ENCODE results near the gene ATCAY. TPM values are rescaled to one million over a fixed set of nuclear protein-coding genes. Genes with fewer than 3 reads are reported as not detected.
A peak's percentile ranks its signal among the peaks of the same experiment; 100 is the strongest.
"Not testable (repeated sequence)": the region's sequence is repeated elsewhere in the genome, so short reads cannot be mapped to it uniquely, and the experiment has no call there.

Gene ATCAY
- total RNA-seq, 1 donor from 2014 or later = under 0.01 TPM

- H3K4me3 ChIP-seq (ENCODE audit: low read length in 3 of 3); H3K9me3 ChIP-seq (ENCODE audit: control insufficient read depth in 3 of 3, low read length in 3 of 3); H3K27me3 ChIP-seq (ENCODE audit: control insufficient read depth in 3 of 3, insufficient read depth in 3 of 3, low read length in 3 of 3): not testable (repeated sequence)
- H3K9ac ChIP-seq (ENCODE audit: low read depth in 1 of 3, low read length in 3 of 3) = peak overlapping the region; percentile 25 to 98 (median 27)
- H3K36me3 ChIP-seq (ENCODE audit: control insufficient read depth in 3 of 3, insufficient read depth in 3 of 3, low read length in 3 of 3) = peaks cover 23 to 41% (median 30%) of the 10 kb centered on the region in 3 donors
- peaks cover 44 to 64% (median 49%) of the 10 kb centered on the region in 3 donors for H3K4me1 ChIP-seq (ENCODE audit: control insufficient read depth in 3 of 3, insufficient read depth in 3 of 3, low read length in 3 of 3)
- H3K27ac ChIP-seq (ENCODE audit: low read depth, low read length) = peak overlapping the region; percentile 98
Measured at GRCh38 chr19:3967983-3968382, 87.5 kb downstream of the ATCAY start.

- peak overlapping the region; percentile 78 to 90 (median 88) for H3K4me3 ChIP-seq (ENCODE audit: low read length in 3 of 3)
Measured at GRCh38 chr19:3968556-3969434, 88.3 kb downstream of the ATCAY start.

GRCh38 chr19:3969435-3970312 lies 89.2 kb downstream of the ATCAY start:
- H3K9ac ChIP-seq (ENCODE audit: low read depth in 1 of 3, low read length in 3 of 3) = peak overlapping the region; percentile 89 to 98 (median 96)
- H3K27ac ChIP-seq (ENCODE audit: low read depth, low read length) = peak overlapping the region; percentile 98
- H3K9me3 ChIP-seq (ENCODE audit: control insufficient read depth in 3 of 3, low read length in 3 of 3) = no peaks in the 10 kb centered on the region
- peaks cover 10 to 28% (median 20%) of the 10 kb centered on the region in 3 donors for H3K36me3 ChIP-seq (ENCODE audit: control insufficient read depth in 3 of 3, insufficient read depth in 3 of 3, low read length in 3 of 3)
- peaks cover 44 to 56% (median 49%) of the 10 kb centered on the region in 3 donors for H3K4me1 ChIP-seq (ENCODE audit: control insufficient read depth in 3 of 3, insufficient read depth in 3 of 3, low read length in 3 of 3)
- peak overlapping the region; percentile 78 to 90 (median 88) for H3K4me3 ChIP-seq (ENCODE audit: low read length in 3 of 3)
- H3K27me3 ChIP-seq (ENCODE audit: control insufficient read depth in 3 of 3, insufficient read depth in 3 of 3, low read length in 3 of 3) = no peaks in the 10 kb centered on the region

More at GRCh38 chr19:3968556-3969434, 88.3 kb downstream of the ATCAY start:
- Histone ChIP-seq H3K27me3 (ENCODE audit: control insufficient read depth in 3 of 3, insufficient read depth in 3 of 3, low read length in 3 of 3) (no peaks in the 10 kb centered on the region), H3K9me3 (ENCODE audit: control insufficient read depth in 3 of 3, low read length in 3 of 3) (no peaks in the 10 kb centered on the region), H3K27ac (ENCODE audit: low read depth, low read length) (peak overlapping the region; percentile 98), H3K9ac (ENCODE audit: low read depth in 1 of 3, low read length in 3 of 3) (peak overlapping the region; percentile 25 to 98 (median 96)), H3K4me1 (ENCODE audit: control insufficient read depth in 3 of 3, insufficient read depth in 3 of 3, low read length in 3 of 3) (peaks cover 44 to 60% (median 49%) of the 10 kb centered on the region in 3 donors), H3K36me3 (ENCODE audit: control insufficient read depth in 3 of 3, insufficient read depth in 3 of 3, low read length in 3 of 3) (peaks cover 15 to 33% (median 24%) of the 10 kb centered on the region in 3 donors)

- Histone ChIP-seq H3K9ac (ENCODE audit: low read depth in 1 of 3, low read length in 3 of 3) (peak overlapping the region; percentile 89 to 98 (median 96)), H3K27ac (ENCODE audit: low read depth, low read length) (peak overlapping the region; percentile 98), H3K4me3 (ENCODE audit: low read length in 3 of 3) (peak overlapping the region; percentile 78 to 90 (median 88)), H3K36me3 (ENCODE audit: control insufficient read depth in 3 of 3, insufficient read depth in 3 of 3, low read length in 3 of 3) (peaks cover 14 to 26% (median 25%) of the 10 kb centered on the region in 3 donors), H3K4me1 (ENCODE audit: control insufficient read depth in 3 of 3, insufficient read depth in 3 of 3, low read length in 3 of 3) (peaks cover 44 to 53% (median 51%) of the 10 kb centered on the region in 3 donors), H3K27me3 (ENCODE audit: control insufficient read depth in 3 of 3, insufficient read depth in 3 of 3, low read length in 3 of 3) (no peaks in the 10 kb centered on the region), H3K9me3 (ENCODE audit: control insufficient read depth in 3 of 3, low read length in 3 of 3) (no peaks in the 10 kb centered on the region)
Measured at GRCh38 chr19:3970313-3970807, 89.9 kb downstream of the ATCAY start.

GRCh38 chr19:3970808-3971598 lies 90.5 kb downstream of the ATCAY start, which contains the start of gene DAPK3:
Gene DAPK3 (minus strand): TSS chr19:3971099. CDS start chr19:3969735, 1,364 bp downstream.
- Histone ChIP-seq H3K9me3 (ENCODE audit: control insufficient read depth in 3 of 3, low read length in 3 of 3) (no peaks in the 10 kb centered on the region), H3K27me3 (ENCODE audit: control insufficient read depth in 3 of 3, insufficient read depth in 3 of 3, low read length in 3 of 3) (no peaks in the 10 kb centered on the region), H3K27ac (ENCODE audit: low read depth, low read length) (peak within 1 kb of the TSS; percentile 98), H3K9ac (ENCODE audit: low read depth in 1 of 3, low read length in 3 of 3) (peak within 1 kb of the TSS; percentile 89 to 98 (median 96)), H3K36me3 (ENCODE audit: control insufficient read depth in 3 of 3, insufficient read depth in 3 of 3, low read length in 3 of 3) (peaks cover 15 to 27% (median 26%) of the 10 kb centered on the region in 3 donors), H3K4me3 (ENCODE audit: low read length in 3 of 3) (peak within 1 kb of the TSS; percentile 78 to 90 (median 88)), H3K4me1 (ENCODE audit: control insufficient read depth in 3 of 3, insufficient read depth in 3 of 3, low read length in 3 of 3) (peaks cover 43 to 53% (median 47%) of the 10 kb centered on the region in 3 donors)

- no peaks in the 10 kb centered on the region for H3K9me3 ChIP-seq (ENCODE audit: control insufficient read depth in 3 of 3, low read length in 3 of 3)
- no peak overlapping the region for H3K9ac ChIP-seq (ENCODE audit: low read depth in 1 of 3, low read length in 3 of 3)
- no peak overlapping the region for H3K27ac ChIP-seq (ENCODE audit: low read depth, low read length)
- no peak overlapping the region for H3K4me3 ChIP-seq (ENCODE audit: low read length in 3 of 3)
- peaks cover 45 to 49% (median 46%) of the 10 kb centered on the region in 3 donors for H3K36me3 ChIP-seq (ENCODE audit: control insufficient read depth in 3 of 3, insufficient read depth in 3 of 3, low read length in 3 of 3)
- peaks cover 6 to 20% (median 7%) of the 10 kb centered on the region in 3 donors for H3K4me1 ChIP-seq (ENCODE audit: control insufficient read depth in 3 of 3, insufficient read depth in 3 of 3, low read length in 3 of 3)
- no peaks in the 10 kb centered on the region for H3K27me3 ChIP-seq (ENCODE audit: control insufficient read depth in 3 of 3, insufficient read depth in 3 of 3, low read length in 3 of 3)
Measured at GRCh38 chr19:3975144-3975543, 94.7 kb downstream of the ATCAY start.

- H3K4me1 ChIP-seq (ENCODE audit: control insufficient read depth in 3 of 3, insufficient read depth in 3 of 3, low read length in 3 of 3) = peaks cover 4 to 21% (median 4%) of the 10 kb centered on the region in 3 donors
- H3K9me3 ChIP-seq (ENCODE audit: control insufficient read depth in 3 of 3, low read length in 3 of 3) = no peaks in the 10 kb centered on the region
- no peaks in the 10 kb centered on the region for H3K27me3 ChIP-seq (ENCODE audit: control insufficient read depth in 3 of 3, insufficient read depth in 3 of 3, low read length in 3 of 3)
- peaks cover 49 to 54% (median 51%) of the 10 kb centered on the region in 3 donors for H3K36me3 ChIP-seq (ENCODE audit: control insufficient read depth in 3 of 3, insufficient read depth in 3 of 3, low read length in 3 of 3)
- peak overlapping the region in 1 of 3 donors; percentile 45 for H3K9ac ChIP-seq (ENCODE audit: low read depth in 1 of 3, low read length in 3 of 3)
- H3K27ac ChIP-seq (ENCODE audit: low read depth, low read length) = no peak overlapping the region
- no peak overlapping the region for H3K4me3 ChIP-seq (ENCODE audit: low read length in 3 of 3)
Measured at GRCh38 chr19:3975637-3976087, 95.2 kb downstream of the ATCAY start.

GRCh38 chr19:3976495-3977241 lies 96.2 kb downstream of the ATCAY start:
- Histone ChIP-seq H3K9me3 (ENCODE audit: control insufficient read depth in 3 of 3, low read length in 3 of 3) (no peaks in the 10 kb centered on the region), H3K36me3 (ENCODE audit: control insufficient read depth in 3 of 3, insufficient read depth in 3 of 3, low read length in 3 of 3) (peaks cover 58 to 64% (median 61%) of the 10 kb centered on the region in 3 donors), H3K27me3 (ENCODE audit: control insufficient read depth in 3 of 3, insufficient read depth in 3 of 3, low read length in 3 of 3) (no peaks in the 10 kb centered on the region), H3K9ac (ENCODE audit: low read depth in 1 of 3, low read length in 3 of 3) (peak overlapping the region in 1 of 3 donors; percentile 50), H3K4me3 (ENCODE audit: low read length in 3 of 3) (no peak overlapping the region), H3K27ac (ENCODE audit: low read depth, low read length) (no peak overlapping the region), H3K4me1 (ENCODE audit: control insufficient read depth in 3 of 3, insufficient read depth in 3 of 3, low read length in 3 of 3) (peaks cover 0 to 18% (median 9%) of the 10 kb centered on the region in 3 donors)

Data from skeletal muscle tissue (tissue), 4 donors.